Endometrium (tissue), 2 donors: ENCODE results near the gene CT47C1.

Source experiments
- FAIRE-seq: peaks from 2 replicates; lab custom pipeline; 2012; peaks lifted over from hg19 to GRCh38; lab: Jason Lieb, UNC
- donor health status: control.
- donor health status: control.

The CT47C1 gene

GRCh38 chrX:119073911-119074310 is 1.1 kb downstream of the CT47C1 start:
- no peak for FAIRE-seq

- FAIRE-seq: no peak
These were observed 2.7 kb downstream of the CT47C1 start for GRCh38 chrX:119075270-119076025.

GRCh38 chrX:119082278-119082677 is 9.5 kb downstream of the CT47C1 start:
- FAIRE-seq: no peak

GRCh38 chrX:119084766-119085165 is 12.0 kb downstream of the CT47C1 start:
- FAIRE-seq: no peak

- no peak for FAIRE-seq
These were observed 14.3 kb downstream of the CT47C1 start for GRCh38 chrX:119087121-119087520.

GRCh38 chrX:119089619-119090018 is 16.8 kb downstream of the CT47C1 start:
- no peak for FAIRE-seq

GRCh38 chrX:119090627-119091026 is 17.8 kb downstream of the CT47C1 start:
- FAIRE-seq: no peak

GRCh38 chrX:119093991-119094735 is 21.4 kb downstream of the CT47C1 start:
- FAIRE-seq: no peak

- FAIRE-seq: no peak
These were observed 22.0 kb downstream of the CT47C1 start for GRCh38 chrX:119094819-119095218.

GRCh38 chrX:119095936-119096335 is 23.1 kb downstream of the CT47C1 start:
- FAIRE-seq: no peak

GRCh38 chrX:119101168-119101567 is 28.4 kb downstream of the CT47C1 start:
- FAIRE-seq: no peak

- FAIRE-seq: no peak
These were observed 33.0 kb downstream of the CT47C1 start for GRCh38 chrX:119105826-119106225.

- no peak for FAIRE-seq
These were observed 34.4 kb downstream of the CT47C1 start for GRCh38 chrX:119107206-119107605.

- no peak for FAIRE-seq
These were observed 46.1 kb downstream of the CT47C1 start for GRCh38 chrX:119118780-119119395.

GRCh38 chrX:119121341-119121740 is 48.5 kb downstream of the CT47C1 start:
- FAIRE-seq: no peak
